HepG2 (cell line): Measurements from ENCODE around the gene CACNA1D. TPM values are rescaled to one million over a fixed set of nuclear protein-coding genes. Genes with fewer than 3 reads are reported as not detected.

Experiments
- BRCA1 ChIP-seq: sonication (generic); formaldehyde crosslinking; IDR thresholded peaks from 2 replicates; pipeline ENCODE4 v1.4.0; 2020; ENCODE audit warnings: missing genetic modification reagents
- EEA1 ChIP-seq: sonication (generic); formaldehyde crosslinking; IDR thresholded peaks from 2 replicates; pipeline ENCODE4 v1.5.1; 2020; ENCODE audit warnings: mild to moderate bottlenecking, missing genetic modification reagents, borderline replicate concordance
- ELF3 ChIP-seq: IDR thresholded peaks from 2 replicates; pipeline ENCODE4 v1.6.1; 2016; ENCODE audit warnings: missing genetic modification reagents, missing compliant biosample characterization
- HHEX ChIP-seq: IDR thresholded peaks from 2 replicates; pipeline ENCODE4 v1.6.1; 2016; ENCODE audit warnings: control low read depth
- MAFF ChIP-seq: IDR thresholded peaks from 2 replicates; pipeline ENCODE4 v1.6.1; 2011; ENCODE audit warnings: low read depth, low read length, improper control_type of control experiment
- MAFK ChIP-seq, 2 experiments: IDR thresholded peaks in 1 of 2; conservative IDR thresholded peaks in 1 of 2; 2 replicates each; pipeline ENCODE4 v1.6.1; 2011; ENCODE audit warnings: improper control_type of control experiment in 2 of 2, low read length in 2 of 2
- MTA1 ChIP-seq: sonication (generic); formaldehyde crosslinking; IDR thresholded peaks from 2 replicates; pipeline ENCODE4 v1.4.0; 2020; ENCODE audit warnings: missing genetic modification reagents, mild to moderate bottlenecking, borderline replicate concordance
- NFRKB ChIP-seq: fragments of 450-650 bp; IDR thresholded peaks from 2 replicates; pipeline ENCODE4 v1.6.1; 2017
- POLR2AphosphoS5 ChIP-seq: IDR thresholded peaks from 2 replicates; pipeline ENCODE4 v1.6.1; 2012; ENCODE audit warnings: low read depth, low read length
- RARA ChIP-seq: IDR thresholded peaks from 2 replicates; pipeline ENCODE4 v1.6.1; 2016; ENCODE audit warnings: missing genetic modification reagents, missing compliant biosample characterization
- RFXANK ChIP-seq: IDR thresholded peaks from 2 replicates; pipeline ENCODE4 v1.6.1; 2016
- SCMH1 ChIP-seq: sonication (generic); formaldehyde crosslinking; IDR thresholded peaks from 2 replicates; pipeline ENCODE4 v1.9.0; 2021; ENCODE audit warnings: missing genetic modification reagents, mild to moderate bottlenecking, borderline replicate concordance
- TARDBP ChIP-seq: sonication (generic); formaldehyde crosslinking; IDR thresholded peaks from 2 replicates; pipeline ENCODE4 v1.8.0; 2022; ENCODE audit warnings: mild to moderate bottlenecking, missing genetic modification reagents
- THYN1 ChIP-seq: sonication (generic); formaldehyde crosslinking; IDR thresholded peaks from 2 replicates; pipeline ENCODE4 v1.8.1; 2023; ENCODE audit warnings: low read depth, mild to moderate bottlenecking, moderate library complexity, missing genetic modification reagents, borderline replicate concordance
- U2AF2 ChIP-seq: fragments of 200-400 bp; formaldehyde crosslinking; IDR thresholded peaks from 2 replicates; pipeline ENCODE4 v1.6.1; 2017; ENCODE audit warnings: low read depth, mild to moderate bottlenecking, low read length
- ZBTB1 ChIP-seq: sonication (generic); formaldehyde crosslinking; IDR thresholded peaks from 2 replicates; pipeline ENCODE4 v1.4.0; 2020; ENCODE audit warnings: missing genetic modification reagents, borderline replicate concordance
- ZC3H4 ChIP-seq: sonication (generic); formaldehyde crosslinking; IDR thresholded peaks from 2 replicates; pipeline ENCODE4 v1.4.0; 2020; ENCODE audit warnings: missing genetic modification reagents, borderline replicate concordance
- ZFP36 ChIP-seq: fragments of 150-350 bp; IDR thresholded peaks from 2 replicates; pipeline ENCODE4 v1.6.1; 2018; ENCODE audit warnings: borderline replicate concordance, low read length, low read depth; ENCODE audit not compliant: partially characterized antibody
- ZNF235 ChIP-seq: sonication (generic); formaldehyde crosslinking; IDR thresholded peaks from 2 replicates; pipeline ENCODE4 v1.8.1; 2023; ENCODE audit warnings: mild to moderate bottlenecking, missing genetic modification reagents, borderline replicate concordance
- ZNF256 ChIP-seq: sonication (generic); formaldehyde crosslinking; conservative IDR thresholded peaks from 2 replicates; pipeline ENCODE4 v1.4.0; 2020; ENCODE audit warnings: missing genetic modification reagents
- ZNF441 ChIP-seq: sonication (generic); formaldehyde crosslinking; IDR thresholded peaks from 2 replicates; pipeline ENCODE4 v1.7.0; 2021; ENCODE audit warnings: missing genetic modification reagents, borderline replicate concordance
- ZNF878 ChIP-seq: sonication (generic); formaldehyde crosslinking; IDR thresholded peaks from 2 replicates; pipeline ENCODE4 v1.8.1; 2023; ENCODE audit warnings: mild to moderate bottlenecking, missing genetic modification reagents, moderate library complexity
- polyA plus RNA-seq, 8 experiments: library from polyadenylated mRNA; depleted of rRNA in 3 of 8; stranded (reverse) in 7 of 8; unstranded in 1 of 8; fragments of >200 nt; fragmentation: Illumina TruSeq in 4 of 8; extraction: Trizol in 4 of 8; gene quantifications; 2 replicates each; pipeline versions ENCODE4 v1.2.1 to v1.2.3, GENCODE V29; 2011 to 2016; ENCODE audit warnings: low read depth in 4 of 8, missing spikeins in 1 of 8, mixed read lengths in 1 of 8; ENCODE audit not compliant: insufficient read depth in 1 of 8
- total RNA-seq, 5 experiments: library from RNA; depleted of rRNA; stranded (reverse); fragments of >200 nt; fragmentation: Illumina TruSeq; extraction: Trizol; gene quantifications; 2 replicates each; pipeline ENCODE4 v1.2.3, GENCODE V29; 2016; ENCODE audit warnings: low read depth in 1 of 5
- TF ChIP-seq, protein P1 (sequence below): fragments of 450-650 bp; IDR thresholded peaks from 2 replicates; pipeline ENCODE4 v1.6.1; 2017; ENCODE audit warnings: mild to moderate bottlenecking
- TF ChIP-seq, protein P2 (sequence below): sonication (generic); formaldehyde crosslinking; IDR thresholded peaks from 2 replicates; pipeline ENCODE4 v1.4.0; 2020; ENCODE audit warnings: missing genetic modification reagents
- TF ChIP-seq, protein P3 (sequence below): sonication (generic); formaldehyde crosslinking; IDR thresholded peaks from 2 replicates; pipeline ENCODE4 v1.8.1; 2023; ENCODE audit warnings: mild to moderate bottlenecking, missing genetic modification reagents

CACNA1D gene
- total and polyA plus RNA-seq, 2 of the 13 experiments (the other 11 are each of a cell fraction or from before 2014, with no cell fraction given): 0.26 to 0.38 TPM

DNA sequence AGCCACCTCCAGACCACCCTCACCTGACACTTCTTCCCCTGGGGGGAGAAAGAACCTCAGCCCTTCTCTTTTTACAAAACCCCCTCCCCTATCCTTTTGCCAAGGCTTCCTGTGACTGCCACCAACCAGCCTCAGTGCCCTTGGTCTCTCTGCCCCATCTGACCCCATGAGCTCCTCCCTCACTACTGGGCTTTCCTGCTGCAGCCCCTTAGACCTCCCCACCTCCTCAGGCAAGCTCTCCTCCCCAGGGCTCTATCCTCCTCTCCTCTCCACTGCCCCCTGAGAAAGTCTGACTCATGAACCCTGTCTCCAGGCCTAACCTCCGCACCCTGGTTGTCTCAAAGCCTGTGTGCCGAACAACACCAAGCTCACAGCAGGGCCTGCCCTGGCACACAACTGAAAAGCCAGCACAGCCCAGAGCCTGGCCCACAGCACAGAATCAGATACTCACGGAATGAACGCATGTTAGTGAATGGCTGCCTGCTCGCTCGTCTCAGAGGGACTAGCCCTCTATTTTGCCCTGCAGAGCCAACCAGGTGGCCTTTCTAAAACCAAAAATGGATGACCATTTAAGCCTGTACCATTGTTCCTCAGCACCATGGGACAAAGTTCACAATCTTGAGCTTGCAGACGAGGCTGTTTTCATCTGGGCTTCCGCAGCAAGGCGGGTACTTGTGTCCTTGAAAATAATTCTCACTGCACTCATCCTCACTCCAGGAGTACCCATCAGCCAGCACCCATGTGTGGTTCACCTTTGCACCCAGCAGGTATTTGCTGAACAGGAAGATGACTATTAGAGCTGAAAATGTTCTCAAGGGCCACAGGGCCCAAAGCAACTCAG, 350.1 kb downstream of the CACNA1D start (continued):
- TF ChIP-seq, protein P1, sequence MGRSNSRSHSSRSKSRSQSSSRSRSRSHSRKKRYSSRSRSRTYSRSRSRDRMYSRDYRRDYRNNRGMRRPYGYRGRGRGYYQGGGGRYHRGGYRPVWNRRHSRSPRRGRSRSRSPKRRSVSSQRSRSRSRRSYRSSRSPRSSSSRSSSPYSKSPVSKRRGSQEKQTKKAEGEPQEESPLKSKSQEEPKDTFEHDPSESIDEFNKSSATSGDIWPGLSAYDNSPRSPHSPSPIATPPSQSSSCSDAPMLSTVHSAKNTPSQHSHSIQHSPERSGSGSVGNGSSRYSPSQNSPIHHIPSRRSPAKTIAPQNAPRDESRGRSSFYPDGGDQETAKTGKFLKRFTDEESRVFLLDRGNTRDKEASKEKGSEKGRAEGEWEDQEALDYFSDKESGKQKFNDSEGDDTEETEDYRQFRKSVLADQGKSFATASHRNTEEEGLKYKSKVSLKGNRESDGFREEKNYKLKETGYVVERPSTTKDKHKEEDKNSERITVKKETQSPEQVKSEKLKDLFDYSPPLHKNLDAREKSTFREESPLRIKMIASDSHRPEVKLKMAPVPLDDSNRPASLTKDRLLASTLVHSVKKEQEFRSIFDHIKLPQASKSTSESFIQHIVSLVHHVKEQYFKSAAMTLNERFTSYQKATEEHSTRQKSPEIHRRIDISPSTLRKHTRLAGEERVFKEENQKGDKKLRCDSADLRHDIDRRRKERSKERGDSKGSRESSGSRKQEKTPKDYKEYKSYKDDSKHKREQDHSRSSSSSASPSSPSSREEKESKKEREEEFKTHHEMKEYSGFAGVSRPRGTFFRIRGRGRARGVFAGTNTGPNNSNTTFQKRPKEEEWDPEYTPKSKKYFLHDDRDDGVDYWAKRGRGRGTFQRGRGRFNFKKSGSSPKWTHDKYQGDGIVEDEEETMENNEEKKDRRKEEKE: no peak
- 0 out of 2 replicates have a peak, but pooled peaks have one; percentile 23 for TF ChIP-seq ZNF878 (CRISPR knock-in tag)
- TF ChIP-seq THYN1 (CRISPR knock-in tag): no peak
- TF ChIP-seq ELF3: peak; percentile 69
- peak; percentile 40; the same call in 1 of the 2 replicates for TF ChIP-seq POLR2AphosphoS5
- peak; percentile 59; the same call in 1 of the 2 replicates for TF ChIP-seq BRCA1
- no peak; the same call in 1 of the 2 replicates for TF ChIP-seq ZC3H4 (CRISPR knock-in tag)
- TF ChIP-seq U2AF2: no peak
- no peak for TF ChIP-seq MAFK (conservative IDR thresholded peaks at IDR 0.05 in 1 of 2, IDR thresholded peaks at IDR 0.05 in 1 of 2; ENCODE audit: low read length in 2 of 2)
- TF ChIP-seq, protein P2, sequence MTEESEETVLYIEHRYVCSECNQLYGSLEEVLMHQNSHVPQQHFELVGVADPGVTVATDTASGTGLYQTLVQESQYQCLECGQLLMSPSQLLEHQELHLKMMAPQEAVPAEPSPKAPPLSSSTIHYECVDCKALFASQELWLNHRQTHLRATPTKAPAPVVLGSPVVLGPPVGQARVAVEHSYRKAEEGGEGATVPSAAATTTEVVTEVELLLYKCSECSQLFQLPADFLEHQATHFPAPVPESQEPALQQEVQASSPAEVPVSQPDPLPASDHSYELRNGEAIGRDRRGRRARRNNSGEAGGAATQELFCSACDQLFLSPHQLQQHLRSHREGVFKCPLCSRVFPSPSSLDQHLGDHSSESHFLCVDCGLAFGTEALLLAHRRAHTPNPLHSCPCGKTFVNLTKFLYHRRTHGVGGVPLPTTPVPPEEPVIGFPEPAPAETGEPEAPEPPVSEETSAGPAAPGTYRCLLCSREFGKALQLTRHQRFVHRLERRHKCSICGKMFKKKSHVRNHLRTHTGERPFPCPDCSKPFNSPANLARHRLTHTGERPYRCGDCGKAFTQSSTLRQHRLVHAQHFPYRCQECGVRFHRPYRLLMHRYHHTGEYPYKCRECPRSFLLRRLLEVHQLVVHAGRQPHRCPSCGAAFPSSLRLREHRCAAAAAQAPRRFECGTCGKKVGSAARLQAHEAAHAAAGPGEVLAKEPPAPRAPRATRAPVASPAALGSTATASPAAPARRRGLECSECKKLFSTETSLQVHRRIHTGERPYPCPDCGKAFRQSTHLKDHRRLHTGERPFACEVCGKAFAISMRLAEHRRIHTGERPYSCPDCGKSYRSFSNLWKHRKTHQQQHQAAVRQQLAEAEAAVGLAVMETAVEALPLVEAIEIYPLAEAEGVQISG (CRISPR knock-in tag): 0 out of 2 replicates have a peak, but pooled peaks have one; percentile 39
- TF ChIP-seq RFXANK (CRISPR knock-in tag): no peak
- TF ChIP-seq SCMH1 (CRISPR knock-in tag): no peak
- TF ChIP-seq ZFP36: no peak
- TF ChIP-seq MAFF: no peak
- TF ChIP-seq RARA (CRISPR knock-in tag): peak; percentile 55
- TF ChIP-seq, protein P3, sequence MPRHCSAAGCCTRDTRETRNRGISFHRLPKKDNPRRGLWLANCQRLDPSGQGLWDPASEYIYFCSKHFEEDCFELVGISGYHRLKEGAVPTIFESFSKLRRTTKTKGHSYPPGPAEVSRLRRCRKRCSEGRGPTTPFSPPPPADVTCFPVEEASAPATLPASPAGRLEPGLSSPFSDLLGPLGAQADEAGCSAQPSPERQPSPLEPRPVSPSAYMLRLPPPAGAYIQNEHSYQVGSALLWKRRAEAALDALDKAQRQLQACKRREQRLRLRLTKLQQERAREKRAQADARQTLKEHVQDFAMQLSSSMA (CRISPR knock-in tag): no peak
- no peak; the same call in 1 of the 2 replicates for TF ChIP-seq MTA1 (CRISPR knock-in tag)
- peak; percentile 20; the same call in 1 of the 2 replicates for TF ChIP-seq ZNF441
- TF ChIP-seq ZNF235 (CRISPR knock-in tag): peak; percentile 50; the same call in 1 of the 2 replicates
- no peak for TF ChIP-seq TARDBP
- peak; percentile 62; the same call in 1 of the 2 replicates for TF ChIP-seq ZNF256 (CRISPR knock-in tag)
- TF ChIP-seq ZBTB1: no peak
- TF ChIP-seq EEA1 (CRISPR knock-in tag): no peak
- no peak for TF ChIP-seq HHEX (CRISPR knock-in tag)
- no peak for TF ChIP-seq NFRKB
